GM23338 (cell line): ENCODE data around the gene CMIP. TPM values are rescaled to one million over a fixed set of nuclear protein-coding genes. Genes with fewer than 3 reads are reported as not detected.

Experiments
- ATAC-seq: fragments of 200-7000 bp; cut with Tn5 transposase; 3 replicates; pipeline ENCODE4 v1.9.1; 2020
- DNase-seq: peaks from one replicate; pipeline ENCODE4 v3.0.0-alpha.2; 2015; ENCODE audit warnings: low spot score
- H2AFZ ChIP-seq: fragments of 200-600 bp; sonication (generic); 2 replicates; pipeline ENCODE4 v1.8.0; 2016; ENCODE audit warnings: antibody characterized with exemption, mild to moderate bottlenecking, moderate library complexity
- H3F3A ChIP-seq: fragments of 200-600 bp; sonication (generic); replicated peaks from 2 replicates; pipeline ENCODE4 v1.8.0; 2017; ENCODE audit warnings: antibody characterized with exemption, mixed run types, low read depth
- H3K27ac ChIP-seq: fragments of 200-600 bp; sonication (generic); 2 replicates; pipeline ENCODE4 v1.6.1; 2016; ENCODE audit warnings: low read depth
- H3K27me3 ChIP-seq: fragments of 200-600 bp; sonication (generic); 2 replicates; pipeline ENCODE4 v1.8.0; 2016; ENCODE audit warnings: mild to moderate bottlenecking, mixed run types, moderate library complexity; ENCODE audit not compliant: insufficient read depth
- H3K36me3 ChIP-seq: fragments of 200-600 bp; sonication (generic); 2 replicates; pipeline ENCODE4 v1.8.0; 2016; ENCODE audit warnings: mild to moderate bottlenecking; ENCODE audit not compliant: insufficient read depth
- H3K4me1 ChIP-seq: fragments of 200-600 bp; sonication (generic); 2 replicates; pipeline ENCODE4 v1.8.0; 2016; ENCODE audit warnings: mild to moderate bottlenecking, moderate library complexity; ENCODE audit not compliant: insufficient read depth
- H3K4me2 ChIP-seq: fragments of 200-600 bp; sonication (generic); 2 replicates; pipeline ENCODE4 v1.7.1; 2017; ENCODE audit warnings: mixed run types
- H3K4me3 ChIP-seq: fragments of 200-600 bp; sonication (generic); 2 replicates; pipeline ENCODE4 v1.6.1; 2016; ENCODE audit warnings: mixed run types
- H3K79me2 ChIP-seq: fragments of 200-600 bp; sonication (generic); replicated peaks from 2 replicates; pipeline ENCODE4 v1.8.0; 2017; ENCODE audit warnings: mild to moderate bottlenecking; ENCODE audit not compliant: insufficient read depth
- H3K9me2 ChIP-seq: fragments of 200-600 bp; sonication (generic); 2 replicates; pipeline ENCODE4 v1.8.0; 2017; ENCODE audit not compliant: insufficient read depth
- H4K20me1 ChIP-seq: fragments of 200-600 bp; sonication (generic); replicated peaks from 2 replicates; pipeline ENCODE4 v1.8.0; 2017; ENCODE audit warnings: mild to moderate bottlenecking; ENCODE audit not compliant: insufficient read depth
- H3K27ac Mint-ChIP-seq: 2 replicates; pipeline ENCODE4 v1.8.0; 2020; ENCODE audit warnings: inconsistent platforms, mild to moderate bottlenecking, moderate library complexity, mixed read lengths
- H3K27me3 Mint-ChIP-seq: 3 replicates; pipeline ENCODE4 v1.8.0; 2022; ENCODE audit warnings: low read depth, mild to moderate bottlenecking, moderate library complexity, mixed read lengths, inconsistent platforms; ENCODE audit not compliant: insufficient read depth, poor library complexity
- H3K36me3 Mint-ChIP-seq: 3 replicates; pipeline ENCODE4 v1.8.0; 2021; ENCODE audit warnings: low read depth, mild to moderate bottlenecking, inconsistent platforms, moderate library complexity, mixed read lengths
- H3K4me1 Mint-ChIP-seq: 3 replicates; pipeline ENCODE4 v1.8.0; 2020; ENCODE audit warnings: mild to moderate bottlenecking, inconsistent platforms, mixed read lengths
- H3K4me3 Mint-ChIP-seq: 3 replicates; pipeline ENCODE4 v1.8.0; 2021; ENCODE audit warnings: moderate library complexity, mild to moderate bottlenecking, inconsistent platforms, mixed read lengths
- H3K9me3 Mint-ChIP-seq: 3 replicates; pipeline ENCODE4 v1.8.0; 2020; ENCODE audit warnings: moderate library complexity, mild to moderate bottlenecking, inconsistent platforms, mixed read lengths
- CTCF ChIP-seq, 2 experiments: fragments of 200-600 bp in 1 of 2; sonication (generic) in 1 of 2; conservative IDR thresholded peaks; 2 replicates each; pipeline versions ENCODE4 v1.5.1 to v1.6.1; 2016 to 2017; ENCODE audit warnings: antibody characterized with exemption in 2 of 2, low read depth in 2 of 2, mild to moderate bottlenecking in 2 of 2, moderate library complexity in 1 of 2
- ETS1 ChIP-seq: IDR thresholded peaks from 2 replicates; pipeline ENCODE4 v1.6.1; 2016; ENCODE audit warnings: antibody characterized with exemption
- EZH2 ChIP-seq: fragments of 200-600 bp; sonication (generic); IDR thresholded peaks from one replicate; pipeline ENCODE4 v1.8.0; 2017; ENCODE audit warnings: antibody characterized with exemption, mild to moderate bottlenecking, low read depth; ENCODE audit not compliant: unreplicated experiment
- EZH2phosphoT487 ChIP-seq: fragments of 200-600 bp; sonication (generic); IDR thresholded peaks from one replicate; pipeline ENCODE4 v1.8.1; 2018; ENCODE audit warnings: antibody characterized with exemption; ENCODE audit not compliant: unreplicated experiment
- JUNB ChIP-seq: IDR thresholded peaks from one replicate; pipeline ENCODE4 v1.6.1; 2016; ENCODE audit warnings: antibody characterized with exemption; ENCODE audit not compliant: unreplicated experiment
- STAT1 ChIP-seq: IDR thresholded peaks from one replicate; pipeline ENCODE4 v1.6.1; 2016; ENCODE audit warnings: antibody characterized with exemption; ENCODE audit not compliant: unreplicated experiment
- ZNF114 ChIP-seq: fragments of 250-450 bp; sonication (Bioruptor Pico); IDR thresholded peaks from 2 replicates; pipeline ENCODE4 v1.5.0; 2020; ENCODE audit warnings: mild to moderate bottlenecking, moderate library complexity
- polyA plus RNA-seq: library from polyadenylated mRNA; unstranded; fragments of >200 nt; fragmentation: Nextera tagmentation; extraction: Ambion mirVana; gene quantifications from 2 replicates; pipeline ENCODE4 v1.2.1, GENCODE V29; 2016
- total RNA-seq: library from RNA; depleted of rRNA; stranded (reverse); fragments of >200 nt; shearing (Covaris generic); gene quantifications from 2 replicates; pipeline ENCODE4 v1.2.3, GENCODE V29; 2014
- TF ChIP-seq, protein P1 (sequence below): fragments of 250-450 bp; sonication (Bioruptor Pico); IDR thresholded peaks from 2 replicates; pipeline ENCODE4 v1.5.0; 2020; ENCODE audit warnings: mild to moderate bottlenecking, moderate library complexity

The CMIP gene
- total and polyA plus RNA-seq, 2 experiments from 2014 or later = 9.5 to 62.3 TPM

GRCh38 chr16:81427219-81427618 lies 17.4 kb upstream of the CMIP start:
- no peak overlapping the region for H3K4me3 ChIP-seq
- H3K27ac ChIP-seq = no peak overlapping the region
- no peak for DNase-seq
- H3K27me3 ChIP-seq = no peaks in the 10 kb centered on the region
- Mint-ChIP-seq H3K27me3 (peaks cover 11% of the 10 kb centered on the region), H3K4me3 (no peak overlapping the region), H3K4me1 (peaks cover 9% of the 10 kb centered on the region), H3K27ac (no peak overlapping the region), H3K36me3 (no peaks in the 10 kb centered on the region), H3K9me3 (no peaks in the 10 kb centered on the region)
- H3K4me2 ChIP-seq = no peak overlapping the region
- no peak for ATAC-seq
- no peaks in the 10 kb centered on the region for H3K36me3 ChIP-seq
- no peaks in the 10 kb centered on the region for H4K20me1 ChIP-seq
- TF ChIP-seq JUNB (no peak), ETS1 (no peak), EZH2phosphoT487 (no peak)
- no peaks in the 10 kb centered on the region for H3K9me2 ChIP-seq
- H3K79me2 ChIP-seq = no peaks in the 10 kb centered on the region
- H3K4me1 ChIP-seq = no peaks in the 10 kb centered on the region
- peak overlapping the region; percentile 63; the same call in 1 of the 2 replicates for H2AFZ ChIP-seq
- H3F3A ChIP-seq = 0 out of 2 replicates have a peak, but pooled peaks cover 2% of the 10 kb centered on the region

DNA sequence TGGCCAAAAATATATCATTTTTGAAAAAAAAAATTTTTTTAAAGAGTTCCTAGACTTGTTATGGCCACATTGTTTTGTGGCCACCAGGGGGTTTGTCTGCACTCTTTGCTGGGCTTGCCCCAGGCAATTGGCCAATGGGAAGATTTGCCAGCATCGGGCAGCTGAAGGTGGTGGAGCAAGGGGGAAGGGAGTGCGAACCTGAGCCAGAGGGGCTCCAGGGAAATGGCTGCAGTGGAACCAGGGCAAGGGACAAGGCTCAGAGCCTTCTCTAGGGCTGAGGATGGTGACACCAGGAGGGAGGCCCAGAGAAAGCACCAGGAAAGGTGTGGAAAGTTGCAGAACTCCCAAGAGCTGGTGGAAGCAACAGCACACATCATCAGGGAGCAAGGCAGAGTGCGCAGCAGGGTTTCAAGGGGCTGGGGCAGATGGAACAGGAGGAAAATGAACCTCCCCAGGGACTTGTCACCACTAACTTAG lies 15.5 kb upstream of the CMIP start:
- Histone ChIP-seq H3K27me3 (no peaks in the 10 kb centered on the region), H3K79me2 (no peaks in the 10 kb centered on the region), H3K4me2 (no peak overlapping the region), H3K36me3 (no peaks in the 10 kb centered on the region), H3K4me1 (peaks cover 5% of the 10 kb centered on the region), H3K27ac (no peak overlapping the region), H3K9me2 (no peaks in the 10 kb centered on the region), H4K20me1 (no peaks in the 10 kb centered on the region), H3F3A (0 out of 2 replicates have a peak, but pooled peaks cover 2% of the 10 kb centered on the region), H2AFZ (peak overlapping the region; percentile 92), H3K4me3 (no peak overlapping the region)
- H3K27ac Mint-ChIP-seq = no peak overlapping the region
- H3K36me3 Mint-ChIP-seq = no peaks in the 10 kb centered on the region
- peaks cover 19% of the 10 kb centered on the region for H3K4me1 Mint-ChIP-seq
- ATAC-seq = peak; percentile 89
- H3K27me3 Mint-ChIP-seq = peaks cover 10% of the 10 kb centered on the region
- H3K9me3 Mint-ChIP-seq = no peaks in the 10 kb centered on the region
- DNase-seq = peak; percentile 82
- TF ChIP-seq STAT1 = no peak
- no peak for TF ChIP-seq ETS1
- no peak for TF ChIP-seq EZH2phosphoT487
- TF ChIP-seq, protein P1, sequence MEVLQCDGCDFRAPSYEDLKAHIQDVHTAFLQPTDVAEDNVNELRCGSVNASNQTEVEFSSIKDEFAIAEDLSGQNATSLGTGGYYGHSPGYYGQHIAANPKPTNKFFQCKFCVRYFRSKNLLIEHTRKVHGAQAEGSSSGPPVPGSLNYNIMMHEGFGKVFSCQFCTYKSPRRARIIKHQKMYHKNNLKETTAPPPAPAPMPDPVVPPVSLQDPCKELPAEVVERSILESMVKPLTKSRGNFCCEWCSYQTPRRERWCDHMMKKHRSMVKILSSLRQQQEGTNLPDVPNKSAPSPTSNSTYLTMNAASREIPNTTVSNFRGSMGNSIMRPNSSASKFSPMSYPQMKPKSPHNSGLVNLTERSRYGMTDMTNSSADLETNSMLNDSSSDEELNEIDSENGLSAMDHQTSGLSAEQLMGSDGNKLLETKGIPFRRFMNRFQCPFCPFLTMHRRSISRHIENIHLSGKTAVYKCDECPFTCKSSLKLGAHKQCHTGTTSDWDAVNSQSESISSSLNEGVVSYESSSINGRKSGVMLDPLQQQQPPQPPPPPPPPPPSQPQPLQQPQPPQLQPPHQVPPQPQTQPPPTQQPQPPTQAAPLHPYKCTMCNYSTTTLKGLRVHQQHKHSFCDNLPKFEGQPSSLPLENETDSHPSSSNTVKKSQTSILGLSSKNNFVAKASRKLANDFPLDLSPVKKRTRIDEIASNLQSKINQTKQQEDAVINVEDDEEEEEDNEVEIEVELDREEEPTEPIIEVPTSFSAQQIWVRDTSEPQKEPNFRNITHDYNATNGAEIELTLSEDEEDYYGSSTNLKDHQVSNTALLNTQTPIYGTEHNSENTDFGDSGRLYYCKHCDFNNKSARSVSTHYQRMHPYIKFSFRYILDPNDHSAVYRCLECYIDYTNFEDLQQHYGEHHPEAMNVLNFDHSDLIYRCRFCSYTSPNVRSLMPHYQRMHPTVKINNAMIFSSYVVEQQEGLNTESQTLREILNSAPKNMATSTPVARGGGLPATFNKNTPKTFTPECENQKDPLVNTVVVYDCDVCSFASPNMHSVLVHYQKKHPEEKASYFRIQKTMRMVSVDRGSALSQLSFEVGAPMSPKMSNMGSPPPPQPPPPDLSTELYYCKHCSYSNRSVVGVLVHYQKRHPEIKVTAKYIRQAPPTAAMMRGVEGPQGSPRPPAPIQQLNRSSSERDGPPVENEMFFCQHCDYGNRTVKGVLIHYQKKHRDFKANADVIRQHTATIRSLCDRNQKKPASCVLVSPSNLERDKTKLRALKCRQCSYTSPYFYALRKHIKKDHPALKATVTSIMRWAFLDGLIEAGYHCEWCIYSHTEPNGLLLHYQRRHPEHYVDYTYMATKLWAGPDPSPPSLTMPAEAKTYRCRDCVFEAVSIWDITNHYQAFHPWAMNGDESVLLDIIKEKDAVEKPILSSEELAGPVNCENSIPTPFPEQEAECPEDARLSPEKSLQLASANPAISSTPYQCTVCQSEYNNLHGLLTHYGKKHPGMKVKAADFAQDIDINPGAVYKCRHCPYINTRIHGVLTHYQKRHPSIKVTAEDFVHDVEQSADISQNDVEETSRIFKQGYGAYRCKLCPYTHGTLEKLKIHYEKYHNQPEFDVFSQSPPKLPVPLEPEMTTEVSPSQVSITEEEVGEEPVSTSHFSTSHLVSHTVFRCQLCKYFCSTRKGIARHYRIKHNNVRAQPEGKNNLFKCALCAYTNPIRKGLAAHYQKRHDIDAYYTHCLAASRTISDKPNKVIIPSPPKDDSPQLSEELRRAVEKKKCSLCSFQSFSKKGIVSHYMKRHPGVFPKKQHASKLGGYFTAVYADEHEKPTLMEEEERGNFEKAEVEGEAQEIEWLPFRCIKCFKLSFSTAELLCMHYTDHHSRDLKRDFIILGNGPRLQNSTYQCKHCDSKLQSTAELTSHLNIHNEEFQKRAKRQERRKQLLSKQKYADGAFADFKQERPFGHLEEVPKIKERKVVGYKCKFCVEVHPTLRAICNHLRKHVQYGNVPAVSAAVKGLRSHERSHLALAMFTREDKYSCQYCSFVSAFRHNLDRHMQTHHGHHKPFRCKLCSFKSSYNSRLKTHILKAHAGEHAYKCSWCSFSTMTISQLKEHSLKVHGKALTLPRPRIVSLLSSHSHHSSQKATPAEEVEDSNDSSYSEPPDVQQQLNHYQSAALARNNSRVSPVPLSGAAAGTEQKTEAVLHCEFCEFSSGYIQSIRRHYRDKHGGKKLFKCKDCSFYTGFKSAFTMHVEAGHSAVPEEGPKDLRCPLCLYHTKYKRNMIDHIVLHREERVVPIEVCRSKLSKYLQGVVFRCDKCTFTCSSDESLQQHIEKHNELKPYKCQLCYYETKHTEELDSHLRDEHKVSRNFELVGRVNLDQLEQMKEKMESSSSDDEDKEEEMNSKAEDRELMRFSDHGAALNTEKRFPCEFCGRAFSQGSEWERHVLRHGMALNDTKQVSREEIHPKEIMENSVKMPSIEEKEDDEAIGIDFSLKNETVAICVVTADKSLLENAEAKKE (CRISPR knock-in tag) = no peak
- no peak for TF ChIP-seq EZH2
- TF ChIP-seq JUNB = no peak
- no peak for TF ChIP-seq ZNF114 (CRISPR knock-in tag)
- peak; percentile 59 to 78 for TF ChIP-seq CTCF (conservative IDR thresholded peaks at IDR 0.05; ENCODE audit: low read depth in 2 of 2)
- no peak overlapping the region for H3K4me3 Mint-ChIP-seq
